Stimulated activated CD4-positive, alpha-beta T cell treated with anti-CD3 and anti-CD28 coated beads, Interleukin-15, amount 100 ng/mL, for 1 hour (primary cell): ENCODE measurements around the gene SDK1.

ENCODE experiments used
- DNase-seq, 2 donors: peaks; one replicate each; pipeline ENCODE4 v3.0.0-alpha.2; 2020; ENCODE audit warnings: low read depth in 1 of 2, low spot score in 1 of 2

The SDK1 gene

DNA sequence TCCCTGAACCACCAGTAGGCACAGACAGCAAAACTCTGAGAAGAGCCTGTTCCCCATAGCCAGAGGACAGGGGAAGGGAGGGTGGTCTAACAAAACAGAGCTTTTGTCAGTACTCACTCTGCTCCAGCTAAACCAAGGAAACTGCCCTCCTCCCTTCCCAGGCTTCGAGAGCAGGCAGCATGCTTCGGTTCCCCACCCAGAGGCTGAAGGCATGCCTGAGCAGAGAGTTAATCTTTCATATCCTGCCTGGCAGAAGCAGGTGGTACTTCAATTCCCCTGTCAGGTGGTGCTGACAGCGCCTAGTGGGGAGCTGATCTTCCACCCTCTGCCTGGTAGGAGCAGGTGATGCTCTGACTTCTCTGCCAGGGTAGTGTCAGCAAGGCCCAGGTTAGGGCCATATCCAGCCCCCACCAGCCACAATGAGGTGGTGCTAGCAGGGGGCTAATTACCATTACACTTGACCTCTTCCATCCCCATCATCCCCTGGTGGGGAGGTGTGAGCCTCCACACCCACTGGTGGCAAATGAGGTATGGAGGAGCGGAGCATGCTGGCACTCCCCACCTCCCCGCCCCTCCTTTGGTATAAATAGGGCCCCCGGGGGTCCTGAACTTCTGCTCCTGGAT, 35.1 kb downstream of the SDK1 start:
- no peak for DNase-seq

- no peak for DNase-seq
Measured at GRCh38 chr7:3338161-3338560, 37.1 kb downstream of the SDK1 start.

DNA sequence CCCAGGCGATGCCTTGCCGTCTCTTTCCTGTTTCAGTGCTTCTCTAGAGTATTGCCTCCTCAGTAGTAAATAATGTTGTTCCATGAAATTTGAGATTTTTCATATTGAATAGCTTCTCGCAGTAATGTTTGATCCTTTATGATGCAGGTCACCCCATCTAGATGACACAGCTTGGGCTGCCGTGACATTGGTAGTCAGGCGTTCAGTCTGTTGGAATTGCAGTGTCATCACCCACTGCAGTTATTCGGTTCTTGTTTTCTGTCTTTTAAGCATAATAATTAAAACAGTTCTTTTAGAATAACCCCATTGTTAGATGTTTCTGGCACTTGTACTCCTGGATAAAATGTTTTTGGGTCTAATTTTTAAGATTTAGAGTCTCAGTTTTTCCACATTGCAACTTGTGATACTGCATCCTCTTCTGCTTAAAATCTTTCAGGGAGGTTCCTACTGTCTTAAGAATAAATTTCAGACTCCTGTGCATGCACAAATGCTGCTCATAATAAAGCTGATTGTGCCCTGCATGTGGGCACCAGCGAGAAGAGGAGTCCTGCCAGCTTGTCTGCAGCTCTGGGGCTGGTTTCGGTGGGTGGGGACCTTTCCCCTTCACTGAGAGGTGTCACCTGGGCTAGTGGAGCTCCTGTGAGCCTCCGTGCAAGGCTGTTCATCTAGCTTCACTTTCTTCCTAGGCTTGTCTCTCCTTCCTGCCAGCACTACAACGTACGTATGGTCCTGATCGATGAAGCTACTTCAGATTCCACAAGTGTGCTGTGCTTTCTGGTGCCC, 44.8 kb downstream of the SDK1 start:
- no peak for DNase-seq

- DNase-seq = no peak
Measured at GRCh38 chr7:3349126-3349525, 48.1 kb downstream of the SDK1 start.

DNA sequence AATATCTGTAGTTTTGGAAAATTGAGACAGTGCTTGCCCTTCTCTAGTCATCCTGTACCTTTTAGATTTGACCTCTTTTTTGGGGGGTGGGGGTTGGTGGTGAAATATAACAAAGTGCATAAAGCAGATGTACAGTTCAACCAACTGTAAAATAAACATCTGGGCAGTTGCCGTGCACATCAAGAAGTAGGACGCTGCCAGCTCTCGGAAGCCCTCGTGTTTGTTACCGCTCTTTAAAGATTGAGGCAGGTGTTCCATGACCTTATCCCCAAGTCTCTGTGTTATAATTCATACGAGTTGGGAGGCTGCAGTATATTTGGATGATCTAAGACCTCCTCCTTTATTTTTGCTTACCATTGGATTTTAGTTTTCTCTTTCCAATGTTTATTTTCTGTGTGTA, 55.1 kb downstream of the SDK1 start:
- no peak for DNase-seq

DNA sequence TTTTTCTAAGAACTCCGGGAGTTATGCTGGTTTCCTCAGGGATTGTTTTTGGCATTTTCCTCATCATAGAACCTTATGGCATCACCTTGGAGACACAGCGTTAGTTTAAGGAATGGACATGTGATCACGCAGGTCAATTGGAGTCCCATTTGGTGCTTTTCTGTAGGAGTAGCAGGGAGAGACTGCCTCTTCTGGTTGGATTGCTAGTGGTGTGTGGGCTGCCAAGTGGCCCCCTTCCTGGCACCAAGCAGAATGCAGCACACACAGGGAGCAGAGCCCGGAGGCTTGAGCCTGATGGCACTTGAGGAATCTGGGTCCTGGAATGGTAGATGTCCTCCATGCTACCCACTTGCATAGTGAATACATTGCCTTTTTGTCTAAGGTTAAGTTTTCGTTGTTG, 57.9 kb downstream of the SDK1 start:
- no peak for DNase-seq

DNA sequence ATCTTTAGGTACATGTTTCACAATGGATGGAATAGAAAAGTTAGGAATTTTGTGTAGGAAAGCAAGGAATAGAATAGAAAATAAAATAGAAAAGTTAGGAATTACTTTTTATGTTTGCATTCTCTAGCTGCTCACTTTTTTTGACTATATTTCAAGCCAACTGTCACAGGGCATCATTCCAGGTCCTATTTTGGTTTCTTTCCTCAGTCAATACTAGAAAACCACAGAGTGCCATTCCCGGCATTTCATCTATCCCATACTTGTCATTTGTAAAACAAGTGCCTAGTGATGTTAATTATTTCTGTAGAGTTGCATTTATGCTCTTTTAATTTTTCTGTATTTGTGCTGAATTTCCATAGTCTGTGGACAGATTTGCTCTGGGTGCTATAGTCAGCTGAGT, 66.2 kb downstream of the SDK1 start:
- no peak for DNase-seq

- DNase-seq = no peak
Measured at GRCh38 chr7:3370068-3370830, 69.2 kb downstream of the SDK1 start.

DNA sequence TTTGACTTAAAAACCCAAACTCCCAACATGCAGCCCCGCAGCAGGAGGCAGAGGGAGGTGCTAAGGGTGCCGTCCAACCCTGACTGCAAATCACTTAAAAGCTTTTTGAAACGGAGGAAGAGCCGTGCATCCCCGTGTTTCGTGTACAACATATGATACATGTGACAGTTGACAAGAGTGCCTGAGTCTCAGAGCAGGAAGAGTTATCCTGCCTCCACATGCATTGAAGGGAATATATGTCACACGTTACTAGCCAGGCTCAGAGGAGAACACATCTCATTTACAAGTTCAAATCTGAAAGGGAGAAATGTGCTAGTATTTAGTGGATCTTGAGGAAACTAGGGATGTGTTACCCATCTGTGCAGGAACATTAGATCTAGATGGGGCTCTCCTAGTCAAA, 69.9 kb downstream of the SDK1 start:
- no peak for DNase-seq

- DNase-seq = no peak
Measured at GRCh38 chr7:3371601-3372000, 70.5 kb downstream of the SDK1 start.

DNA sequence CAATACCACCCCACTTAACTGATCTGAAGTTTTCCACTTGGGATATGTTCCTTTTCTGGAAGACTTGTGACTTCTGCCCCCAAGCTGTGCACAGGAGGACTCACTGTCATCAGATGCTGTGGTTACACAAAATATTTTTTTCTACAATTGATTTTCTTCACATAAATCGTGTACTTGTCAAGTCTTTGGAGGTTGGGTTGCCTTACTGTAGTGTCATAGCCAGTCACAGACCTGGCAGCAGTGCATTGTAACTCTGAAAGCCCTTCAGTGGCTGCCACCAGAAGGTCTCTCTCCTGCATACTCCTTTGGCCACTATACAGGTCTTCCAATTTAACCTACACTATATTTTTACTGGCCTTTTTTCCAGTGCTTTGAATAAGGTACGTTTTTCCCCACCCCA, 73.2 kb downstream of the SDK1 start:
- DNase-seq = no peak

DNA sequence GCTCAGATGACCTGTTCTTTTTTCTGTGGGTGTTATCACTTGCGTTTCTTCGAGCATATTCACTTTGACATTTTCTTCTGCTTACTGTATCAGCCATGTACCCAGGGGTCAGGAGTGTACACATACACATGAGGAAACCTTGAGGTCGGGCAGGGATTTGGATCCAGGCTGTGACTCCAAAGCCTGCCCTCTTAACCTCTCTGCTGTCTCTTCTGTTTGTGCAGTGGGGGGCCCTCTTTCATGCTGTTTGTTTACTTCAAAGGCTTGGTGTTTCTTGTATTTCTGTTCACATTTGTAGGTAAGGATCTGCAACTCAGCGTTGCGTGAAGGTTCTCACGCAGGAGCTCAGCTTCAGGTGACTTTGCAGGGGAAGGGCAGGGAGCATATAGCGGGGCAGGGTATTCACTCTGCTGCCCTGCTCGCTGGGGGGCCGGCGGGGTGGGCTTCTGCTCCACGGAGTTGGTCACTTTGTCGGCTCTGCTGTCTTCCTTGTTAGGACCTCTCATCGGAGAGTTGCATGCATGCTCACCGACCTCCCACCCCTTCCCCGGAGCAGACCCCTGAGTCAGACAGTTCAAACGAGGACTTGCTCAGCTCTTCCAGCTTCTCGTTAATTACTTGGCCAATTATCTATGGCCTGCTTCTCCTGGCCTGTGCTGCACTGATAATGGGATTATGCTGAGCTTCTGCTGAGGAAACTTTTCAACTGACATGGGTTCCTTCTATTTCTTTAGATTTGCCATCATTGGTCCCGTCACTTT, 77.5 kb downstream of the SDK1 start:
- no peak for DNase-seq

DNA sequence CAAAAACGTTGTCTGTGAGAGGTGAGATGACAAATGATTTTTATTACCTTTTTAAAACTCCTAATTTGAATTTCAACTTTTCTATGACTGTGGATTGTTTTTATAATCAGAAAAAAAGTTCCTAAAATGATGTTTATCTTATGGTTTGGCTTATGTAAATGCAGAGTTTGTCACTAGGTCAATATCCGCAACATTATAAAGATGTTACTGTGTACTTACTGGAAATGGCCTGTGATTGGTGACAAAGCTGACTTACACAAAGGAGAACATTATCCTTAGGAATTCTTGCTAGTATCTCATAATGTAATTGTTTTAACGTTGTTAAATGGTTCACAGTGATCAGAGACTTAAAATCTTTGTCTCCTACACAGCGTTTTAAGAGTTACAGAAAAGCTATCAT, 79.0 kb downstream of the SDK1 start:
- no peak for DNase-seq

DNA sequence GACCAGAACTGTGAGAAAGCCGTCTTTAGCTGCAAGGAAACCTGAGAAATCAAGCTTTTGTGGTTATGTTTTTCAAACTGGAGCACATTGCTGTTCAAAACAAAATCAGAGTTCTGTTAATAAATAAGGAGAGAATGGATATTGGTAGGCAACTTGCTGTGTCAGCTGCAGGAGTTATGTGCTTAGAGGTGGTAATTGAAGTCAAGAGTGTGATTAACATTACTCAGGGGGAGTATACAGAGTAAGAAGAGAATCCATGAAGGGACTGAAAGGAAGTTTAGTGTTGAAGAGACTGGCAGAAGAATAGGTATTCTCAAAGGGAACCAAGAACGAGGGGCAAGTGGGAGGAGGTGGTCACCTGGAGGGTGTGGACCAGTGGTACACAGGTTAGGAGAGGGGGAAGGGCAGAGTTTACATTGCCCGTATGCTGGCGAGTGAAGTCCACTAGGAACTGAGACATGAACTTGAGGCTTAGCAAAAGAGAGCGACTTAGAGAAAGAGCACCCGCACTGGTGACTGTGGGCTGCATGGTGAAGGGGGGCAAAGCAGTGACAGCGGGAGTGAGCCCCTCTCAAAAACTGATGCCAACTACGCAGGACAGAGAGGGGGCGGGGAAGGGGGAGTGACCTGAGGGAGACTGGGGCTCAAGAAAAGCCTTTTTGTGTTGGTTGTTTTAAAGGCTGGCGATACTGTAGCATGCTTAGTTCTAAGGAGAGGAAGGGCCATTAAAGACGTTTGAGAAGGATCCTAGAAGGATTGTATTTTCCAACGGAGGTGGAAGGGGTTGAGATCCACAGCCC, 80.0 kb downstream of the SDK1 start:
- no peak for DNase-seq

DNA sequence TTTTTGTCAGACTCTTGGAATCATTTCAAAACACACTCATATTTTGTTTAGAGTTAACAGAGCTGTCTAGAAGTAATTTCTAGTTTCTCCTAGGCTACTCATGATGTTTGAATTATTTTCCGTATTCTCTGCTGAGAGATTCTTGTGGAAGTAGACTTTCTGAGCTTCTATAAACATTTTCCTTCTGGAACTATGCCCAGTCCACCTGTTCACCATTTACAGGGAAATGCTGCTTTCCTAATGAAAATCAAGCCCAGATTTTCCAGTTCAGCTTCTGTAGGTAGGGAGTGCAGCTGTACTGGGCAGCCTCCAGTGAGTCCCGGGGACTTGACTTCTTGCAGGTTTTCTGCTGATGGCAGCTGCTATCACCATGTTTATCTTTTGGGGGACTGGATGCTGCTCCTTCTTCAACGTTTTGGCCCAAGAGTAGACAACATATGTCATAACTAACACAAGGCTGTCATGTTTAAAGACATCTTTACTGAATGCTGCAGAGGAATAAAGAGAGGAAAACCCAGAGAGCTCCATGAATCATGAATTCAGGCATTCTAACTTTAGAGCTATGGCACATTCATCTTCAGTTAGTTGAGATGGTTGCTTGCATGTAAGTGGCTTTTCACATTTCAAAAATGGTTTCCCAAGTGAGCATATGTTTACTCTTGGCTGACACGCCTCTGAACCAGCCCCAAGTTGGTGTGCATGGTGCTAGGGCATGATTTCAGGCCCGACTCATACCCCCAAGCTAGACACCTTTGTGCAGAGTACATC, 85.6 kb downstream of the SDK1 start:
- no peak for DNase-seq

DNA sequence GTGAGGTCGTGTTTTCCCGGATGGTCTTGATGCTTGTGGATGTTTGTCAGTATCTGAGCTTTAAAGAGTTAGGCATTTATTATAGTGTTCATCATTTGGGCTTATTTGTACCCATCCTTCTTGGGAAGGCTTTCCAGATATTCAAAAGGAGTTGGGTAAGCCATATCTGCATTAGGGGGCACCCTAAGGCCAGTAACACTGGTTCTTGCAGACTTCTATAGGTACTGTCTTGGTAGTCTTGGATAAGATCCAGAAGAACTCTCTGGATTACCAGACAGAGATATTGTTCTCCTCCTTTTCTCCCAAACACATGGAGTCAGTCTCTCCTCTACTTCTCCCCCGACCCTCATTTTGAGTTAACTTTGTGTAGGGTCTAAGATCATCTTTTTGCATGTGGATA, 92.8 kb downstream of the SDK1 start:
- DNase-seq = no peak

- no peak for DNase-seq
Measured at GRCh38 chr7:3397324-3397723, 96.3 kb downstream of the SDK1 start.

GRCh38 chr7:3399858-3400257, 98.8 kb downstream of the SDK1 start:
- DNase-seq = no peak

DNA sequence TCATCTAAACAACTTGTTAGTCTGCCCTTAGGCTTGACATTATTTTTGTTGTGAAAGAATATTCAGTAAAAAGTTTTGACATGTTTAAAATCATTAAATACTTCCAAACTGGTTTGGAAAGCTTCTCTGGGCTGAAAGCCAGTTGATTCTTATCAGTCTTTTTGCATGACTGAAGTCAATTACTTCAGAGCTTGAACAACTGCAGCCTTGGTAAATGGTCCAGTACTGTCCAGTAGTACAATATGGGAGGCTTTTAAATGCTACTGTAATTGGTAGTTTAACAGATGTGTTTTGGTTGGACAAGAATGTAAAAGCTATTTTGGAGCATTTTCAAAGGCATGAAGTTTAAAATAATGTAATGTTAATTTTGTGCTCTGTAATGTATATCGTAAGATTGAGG, 103.4 kb downstream of the SDK1 start:
- DNase-seq = no peak
